ENCODE results near the gene TMEM237. TPM values are rescaled to one million over a fixed set of nuclear protein-coding genes. Genes with fewer than 3 reads are reported as not detected.
A peak's percentile ranks its signal among the peaks of the same experiment; 100 is the strongest.

The TMEM237 gene
- polyA plus RNA-seq, 1 experiment, result 51.5 TPM

DNA sequence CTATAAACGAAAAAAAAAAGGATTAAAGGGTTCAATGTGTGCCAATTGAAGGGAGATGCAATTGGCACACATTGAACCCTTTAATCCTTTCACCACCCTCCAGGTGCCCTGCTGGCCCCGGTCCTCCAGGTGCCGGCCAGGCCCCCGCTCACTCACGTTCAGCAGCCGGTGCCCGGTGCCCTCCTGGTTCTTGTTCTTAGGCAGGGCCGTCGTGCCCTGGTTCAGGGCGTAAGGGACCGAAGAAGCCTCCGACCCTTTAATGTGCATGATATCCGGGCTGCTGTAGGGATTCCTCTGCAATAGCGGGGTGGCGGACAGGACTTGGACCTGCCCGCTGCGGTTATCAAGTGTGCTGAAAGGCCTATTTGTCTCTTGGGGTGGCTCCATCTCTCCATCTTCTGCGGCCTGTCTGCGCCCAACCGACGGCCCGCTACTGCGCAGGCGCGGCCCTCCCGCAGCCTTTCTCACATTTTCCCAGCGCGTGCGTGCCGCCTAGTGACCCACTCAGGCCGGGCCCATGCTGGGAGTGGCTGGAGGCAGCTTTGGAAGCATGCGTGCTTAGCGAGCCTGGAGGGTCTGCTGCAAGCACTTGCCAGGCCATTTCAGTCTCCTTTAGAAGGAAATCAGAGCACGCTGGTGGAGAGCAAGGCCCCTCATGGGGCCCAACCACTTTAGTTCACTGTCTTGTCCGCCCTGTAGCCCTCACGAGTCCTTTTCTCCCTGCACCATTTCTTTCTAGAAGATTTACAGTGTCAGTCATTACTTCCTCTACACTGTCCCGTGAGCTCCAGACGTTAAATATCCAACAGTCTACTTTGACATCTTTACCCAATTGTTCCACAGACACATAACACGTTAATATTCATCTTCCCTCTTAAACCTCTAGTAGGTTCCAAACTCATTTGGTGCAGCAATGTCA lies 24.3 kb downstream of the TMEM237 start:
- Histone ChIP-seq H3K4me3 (ENCODE audit: low read depth, low read length) (peak overlapping the region; percentile 63), H3K9me3 (ENCODE audit: control insufficient read depth, insufficient read depth, low read length) (peaks cover 5% of the 10 kb centered on the region; the same call in 1 of the 2 replicates), H3K27me3 (ENCODE audit: control insufficient read depth, insufficient read depth, low read length) (no peaks in the 10 kb centered on the region), H3K27ac (ENCODE audit: low read depth, low read length) (peak overlapping the region; percentile 31)
- TF ChIP-seq, protein P1, sequence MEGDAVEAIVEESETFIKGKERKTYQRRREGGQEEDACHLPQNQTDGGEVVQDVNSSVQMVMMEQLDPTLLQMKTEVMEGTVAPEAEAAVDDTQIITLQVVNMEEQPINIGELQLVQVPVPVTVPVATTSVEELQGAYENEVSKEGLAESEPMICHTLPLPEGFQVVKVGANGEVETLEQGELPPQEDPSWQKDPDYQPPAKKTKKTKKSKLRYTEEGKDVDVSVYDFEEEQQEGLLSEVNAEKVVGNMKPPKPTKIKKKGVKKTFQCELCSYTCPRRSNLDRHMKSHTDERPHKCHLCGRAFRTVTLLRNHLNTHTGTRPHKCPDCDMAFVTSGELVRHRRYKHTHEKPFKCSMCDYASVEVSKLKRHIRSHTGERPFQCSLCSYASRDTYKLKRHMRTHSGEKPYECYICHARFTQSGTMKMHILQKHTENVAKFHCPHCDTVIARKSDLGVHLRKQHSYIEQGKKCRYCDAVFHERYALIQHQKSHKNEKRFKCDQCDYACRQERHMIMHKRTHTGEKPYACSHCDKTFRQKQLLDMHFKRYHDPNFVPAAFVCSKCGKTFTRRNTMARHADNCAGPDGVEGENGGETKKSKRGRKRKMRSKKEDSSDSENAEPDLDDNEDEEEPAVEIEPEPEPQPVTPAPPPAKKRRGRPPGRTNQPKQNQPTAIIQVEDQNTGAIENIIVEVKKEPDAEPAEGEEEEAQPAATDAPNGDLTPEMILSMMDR (IDR thresholded peaks at IDR 0.05; ENCODE audit: low read depth, low read length), result peak; percentile 42
- POLR2A ChIA-PET, result no interaction called here
- peak; percentile 59 for DNase-seq (ENCODE audit: low read depth, low spot score)
- CTCF ChIA-PET, result interaction anchor here (0.5 to 1.1 kb wide), 2 partner anchors 169 to 386 kb away, joined by 4 to 5 read pairs; no protein-coding TSS in a partner anchor

DNA sequence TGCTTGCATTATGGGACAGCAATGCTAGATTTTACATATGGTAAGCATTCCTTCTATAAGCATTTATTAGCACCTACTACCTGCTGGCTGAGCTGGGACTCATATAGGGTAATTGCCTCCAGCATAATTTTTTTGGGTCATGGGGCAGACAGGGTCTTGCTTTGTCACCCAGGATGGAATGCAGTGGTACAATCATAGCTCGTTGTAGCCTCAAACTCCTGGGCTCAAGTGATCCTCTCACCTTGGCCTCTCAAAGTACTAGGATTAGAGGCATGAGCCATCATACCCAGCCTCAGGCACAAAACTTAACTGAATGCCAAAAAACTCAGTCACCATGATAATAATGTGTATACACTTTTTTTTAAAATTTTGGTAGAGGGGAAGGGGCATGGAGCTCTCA lies 35.3 kb downstream of the TMEM237 start:
- POLR2A ChIA-PET, result no interaction called here
- TF ChIP-seq, protein P1 (IDR thresholded peaks at IDR 0.05; ENCODE audit: low read depth, low read length), result no peak

DNA sequence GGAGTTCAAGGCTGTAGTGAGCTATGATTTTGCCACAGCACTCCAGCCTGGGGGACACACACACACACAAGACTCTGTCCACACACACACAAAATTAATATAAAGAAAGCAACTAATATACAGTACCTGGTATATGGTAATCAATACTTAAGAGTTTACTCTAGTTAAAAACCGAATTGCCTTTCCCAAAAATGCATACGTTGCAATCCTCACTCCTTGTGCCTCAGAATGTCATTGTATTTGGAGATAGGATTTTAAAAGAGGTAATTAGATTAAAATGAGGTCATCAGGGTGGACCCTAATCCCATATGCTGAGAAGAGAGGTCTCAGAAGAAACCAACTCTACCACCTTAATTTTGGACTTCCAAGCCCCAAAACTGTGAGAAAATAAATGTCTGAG lies 35.7 kb downstream of the TMEM237 start:
- ChIA-PET POLR2A (no interaction called here), CTCF (no interaction called here)
- H3K27me3 ChIP-seq (ENCODE audit: control insufficient read depth, insufficient read depth, low read length), result no peaks in the 10 kb centered on the region
- TF ChIP-seq, protein P1 (IDR thresholded peaks at IDR 0.05; ENCODE audit: low read depth, low read length), result no peak
- H3K9me3 ChIP-seq (ENCODE audit: control insufficient read depth, insufficient read depth, low read length), result peaks cover 3% of the 10 kb centered on the region
- H3K4me3 ChIP-seq (ENCODE audit: low read depth, low read length), result no peak overlapping the region
- no peak overlapping the region for H3K27ac ChIP-seq (ENCODE audit: low read depth, low read length)
- DNase-seq (ENCODE audit: low read depth, low spot score), result no peak

More for the DNA sequence above, 35.3 kb downstream of the TMEM237 start:
- Histone ChIP-seq H3K4me3 (ENCODE audit: low read depth, low read length) (no peak overlapping the region), H3K9me3 (ENCODE audit: control insufficient read depth, insufficient read depth, low read length) (peaks cover 3% of the 10 kb centered on the region), H3K27ac (ENCODE audit: low read depth, low read length) (no peak overlapping the region), H3K27me3 (ENCODE audit: control insufficient read depth, insufficient read depth, low read length) (no peaks in the 10 kb centered on the region)
- CTCF ChIA-PET, result no interaction called here
- no peak for DNase-seq (ENCODE audit: low read depth, low spot score)

DNA sequence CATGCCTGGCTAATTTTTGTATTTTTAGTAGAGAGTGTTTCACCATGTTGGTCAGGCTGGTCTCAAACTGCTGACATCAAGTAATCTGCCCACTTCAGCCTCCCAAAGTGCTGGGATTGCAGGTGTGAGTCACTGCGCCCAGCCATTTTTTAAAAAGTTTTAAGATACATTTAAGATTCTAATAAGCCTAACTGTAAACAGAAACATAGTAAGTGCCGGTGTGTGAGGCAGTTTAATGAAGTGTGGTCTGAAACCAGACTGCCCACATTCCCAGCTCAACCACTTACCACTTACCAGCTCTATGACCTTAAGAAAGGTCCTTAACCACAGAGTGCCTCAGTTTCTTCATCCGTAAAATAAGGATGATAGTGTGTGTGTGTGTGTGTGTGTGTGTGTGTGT lies 42.4 kb downstream of the TMEM237 start:
- no peak for DNase-seq (ENCODE audit: low read depth, low spot score)
- Histone ChIP-seq H3K27ac (ENCODE audit: low read depth, low read length) (no peak overlapping the region), H3K27me3 (ENCODE audit: control insufficient read depth, insufficient read depth, low read length) (no peaks in the 10 kb centered on the region), H3K4me3 (ENCODE audit: low read depth, low read length) (no peak overlapping the region), H3K9me3 (ENCODE audit: control insufficient read depth, insufficient read depth, low read length) (no peaks in the 10 kb centered on the region)
- ChIA-PET POLR2A (no interaction called here), CTCF (no interaction called here)
- TF ChIP-seq, protein P1 (IDR thresholded peaks at IDR 0.05; ENCODE audit: low read depth, low read length), result no peak

DNA sequence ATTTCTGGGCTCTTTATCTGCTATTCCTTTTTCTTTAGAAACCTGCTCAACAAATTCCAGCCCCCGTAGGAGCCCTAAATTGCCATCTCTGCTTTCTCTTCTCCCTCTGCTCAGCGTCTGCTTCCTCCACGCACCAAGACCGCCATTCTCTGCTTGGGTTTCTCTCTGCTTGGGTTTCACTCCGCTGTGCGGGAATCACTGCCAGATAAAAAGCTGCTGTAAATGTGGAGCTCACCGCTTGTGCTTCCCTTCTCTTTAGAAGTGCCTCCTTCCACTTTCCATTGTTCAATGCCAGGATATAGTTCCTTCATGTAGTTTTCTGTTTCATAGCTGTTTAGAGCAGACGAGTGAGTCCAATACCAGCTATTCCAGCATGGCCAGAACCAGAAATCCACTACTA lies 45.9 kb downstream of the TMEM237 start:
- DNase-seq (ENCODE audit: low read depth, low spot score), result no peak
- Histone ChIP-seq H3K4me3 (ENCODE audit: low read depth, low read length) (no peak overlapping the region), H3K27ac (ENCODE audit: low read depth, low read length) (no peak overlapping the region), H3K27me3 (ENCODE audit: control insufficient read depth, insufficient read depth, low read length) (no peaks in the 10 kb centered on the region), H3K9me3 (ENCODE audit: control insufficient read depth, insufficient read depth, low read length) (no peaks in the 10 kb centered on the region)
- ChIA-PET POLR2A (no interaction called here), CTCF (no interaction called here)
- TF ChIP-seq, protein P1 (IDR thresholded peaks at IDR 0.05; ENCODE audit: low read depth, low read length), result no peak

Measured in AG04450 (cell line).